ENCODE results near the gene PPFIBP2.
A peak's percentile ranks its signal among the peaks of the same experiment; 100 is the strongest.

Gene PPFIBP2

GRCh38 chr11:7605186-7605943 lies 91.6 kb downstream of the PPFIBP2 start:
- no peak for DNase-seq

- DNase-seq, result no peak
Observed at GRCh38 chr11:7606496-7606895, 92.7 kb downstream of the PPFIBP2 start.

- DNase-seq, result no peak
Observed at GRCh38 chr11:7609015-7609414, 95.2 kb downstream of the PPFIBP2 start.

GRCh38 chr11:7609521-7609920 lies 95.7 kb downstream of the PPFIBP2 start:
- DNase-seq, result no peak

- DNase-seq, result no peak
Observed at GRCh38 chr11:7610393-7610792, 96.6 kb downstream of the PPFIBP2 start.

- DNase-seq, result no peak
Observed at GRCh38 chr11:7611411-7611810, 97.6 kb downstream of the PPFIBP2 start.

- no peak for DNase-seq
Observed at GRCh38 chr11:7612056-7612660, 98.4 kb downstream of the PPFIBP2 start.

GRCh38 chr11:7612661-7613393 lies 99.0 kb downstream of the PPFIBP2 start:
- DNase-seq, result no peak

- no peak for DNase-seq
Observed at GRCh38 chr11:7613394-7613720, 99.6 kb downstream of the PPFIBP2 start.

- no peak for DNase-seq
Observed at GRCh38 chr11:7614656-7615055, 100.9 kb downstream of the PPFIBP2 start.

- no peak for DNase-seq
Observed at GRCh38 chr11:7617032-7617431, 103.2 kb downstream of the PPFIBP2 start.

- DNase-seq, result no peak
Observed at GRCh38 chr11:7619322-7619721, 105.5 kb downstream of the PPFIBP2 start.

- DNase-seq, result no peak
Observed at GRCh38 chr11:7621090-7621489, 107.3 kb downstream of the PPFIBP2 start.

GRCh38 chr11:7621554-7621953 lies 107.8 kb downstream of the PPFIBP2 start:
- no peak for DNase-seq

GRCh38 chr11:7622721-7623120 lies 108.9 kb downstream of the PPFIBP2 start:
- no peak for DNase-seq

GRCh38 chr11:7628660-7629059 lies 114.9 kb downstream of the PPFIBP2 start:
- no peak for DNase-seq

GRCh38 chr11:7630002-7630401 lies 116.2 kb downstream of the PPFIBP2 start:
- no peak for DNase-seq

GRCh38 chr11:7632211-7632610 lies 118.4 kb downstream of the PPFIBP2 start:
- no peak for DNase-seq

GRCh38 chr11:7635137-7635536 lies 121.3 kb downstream of the PPFIBP2 start:
- peak; percentile 18 for DNase-seq

- DNase-seq, result no peak
Observed at GRCh38 chr11:7635708-7636107, 121.9 kb downstream of the PPFIBP2 start.

- DNase-seq, result no peak
Observed at GRCh38 chr11:7636350-7636749, 122.6 kb downstream of the PPFIBP2 start.

- no peak for DNase-seq
Observed at GRCh38 chr11:7637447-7638157, 123.8 kb downstream of the PPFIBP2 start.
